ENCODE data around the gene BTBD9. TPM values are rescaled to one million over a fixed set of nuclear protein-coding genes. Genes with fewer than 3 reads are reported as not detected.

BTBD9 gene
- total RNA-seq, 4 donors from 2014 or later, result 17.3 to 50.3 (median 37.8) TPM

- no peak for TF ChIP-seq POLR2A (IDR thresholded peaks at IDR 0.05)
- TF ChIP-seq CTCF (IDR thresholded peaks at IDR 0.05), result no peak
- Histone ChIP-seq H3K27me3 (no peaks in the 10 kb centered on the region), H3K27ac (no peak overlapping the region), H3K4me3 (no peak overlapping the region), H3K36me3 (peaks cover 0 to 37% (median 0%) of the 10 kb centered on the region in 3 donors), H3K4me1 (no peaks in the 10 kb centered on the region), H3K9me3 (no peaks in the 10 kb centered on the region)
- no peak for DNase-seq
Measured at GRCh38 chr6:38150681-38151296, 488.9 kb downstream of the BTBD9 start.

GRCh38 chr6:38150021-38150420 is 489.7 kb downstream of the BTBD9 start:
- no peak overlapping the region for H3K4me3 ChIP-seq
- H3K36me3 ChIP-seq, result peaks cover 0 to 37% (median 0%) of the 10 kb centered on the region in 3 donors
- DNase-seq, result no peak

GRCh38 chr6:38149531-38149930 is 490.2 kb downstream of the BTBD9 start:
- no peak for TF ChIP-seq CTCF (IDR thresholded peaks at IDR 0.05)
- no peak for TF ChIP-seq POLR2A (IDR thresholded peaks at IDR 0.05)
- no peak overlapping the region for H3K27ac ChIP-seq
- H3K9me3 ChIP-seq, result no peaks in the 10 kb centered on the region
- DNase-seq, result no peak
- no peaks in the 10 kb centered on the region for H3K4me1 ChIP-seq
- no peaks in the 10 kb centered on the region for H3K27me3 ChIP-seq
- H3K4me3 ChIP-seq, result no peak overlapping the region
- H3K36me3 ChIP-seq, result peaks cover 0 to 35% (median 0%) of the 10 kb centered on the region in 3 donors

More at GRCh38 chr6:38150021-38150420, 489.7 kb downstream of the BTBD9 start:
- TF ChIP-seq POLR2A (IDR thresholded peaks at IDR 0.05) (no peak), CTCF (IDR thresholded peaks at IDR 0.05) (no peak)
- no peaks in the 10 kb centered on the region for H3K4me1 ChIP-seq
- H3K27ac ChIP-seq, result no peak overlapping the region
- no peaks in the 10 kb centered on the region for H3K27me3 ChIP-seq
- H3K9me3 ChIP-seq, result no peaks in the 10 kb centered on the region

- H3K27ac ChIP-seq, result no peak overlapping the region
- TF ChIP-seq POLR2A (IDR thresholded peaks at IDR 0.05) (no peak), CTCF (IDR thresholded peaks at IDR 0.05) (no peak)
- peaks cover 0 to 27% (median 0%) of the 10 kb centered on the region in 3 donors for H3K36me3 ChIP-seq
- H3K9me3 ChIP-seq, result no peaks in the 10 kb centered on the region
- no peaks in the 10 kb centered on the region for H3K27me3 ChIP-seq
- H3K4me3 ChIP-seq, result no peak overlapping the region
- H3K4me1 ChIP-seq, result no peaks in the 10 kb centered on the region
- DNase-seq, result no peak
Measured at GRCh38 chr6:38148606-38149005, 491.1 kb downstream of the BTBD9 start.

GRCh38 chr6:38146734-38147027 is 493.0 kb downstream of the BTBD9 start:
- TF ChIP-seq POLR2A (IDR thresholded peaks at IDR 0.05) (no peak), CTCF (IDR thresholded peaks at IDR 0.05) (no peak)

More at GRCh38 chr6:38146734-38147027, 493.0 kb downstream of the BTBD9 start:
- peaks cover 0 to 16% (median 0%) of the 10 kb centered on the region in 3 donors for H3K36me3 ChIP-seq
- no peak for DNase-seq
- no peaks in the 10 kb centered on the region for H3K4me1 ChIP-seq
- H3K27ac ChIP-seq, result no peak overlapping the region
- H3K27me3 ChIP-seq, result no peaks in the 10 kb centered on the region
- H3K4me3 ChIP-seq, result no peak overlapping the region
- H3K9me3 ChIP-seq, result no peaks in the 10 kb centered on the region

Measured in Peyer's patch (tissue), 4 donors.